Measurements from ENCODE around the gene FOXRED2. TPM values are rescaled to one million over a fixed set of nuclear protein-coding genes. Genes with fewer than 3 reads are reported as not detected.

FOXRED2 gene
- total RNA-seq, 3 donors from 2014 or later (not counting 1 experiment from before 2014, with no cell fraction given): 1.7 to 2.0 (median 1.9) TPM

- under 1% methylated on average over 62 of the region's 62 CpGs for WGBS (ENCODE audit: insufficient coverage)
- peak; percentile 97 to 99 for DNase-seq
- ATAC-seq: peak; percentile 82 to 92 (median 82)
- Histone ChIP-seq H3K4me3 (ENCODE audit: low read length) (peak within 1 kb of the TSS; percentile 59), H3K9me3 (ENCODE audit: control insufficient read depth, insufficient read depth, low read length) (no peaks in the 10 kb centered on the region), H3K27me3 (ENCODE audit: control insufficient read depth, insufficient read depth, low read length) (no peaks in the 10 kb centered on the region), H3K36me3 (ENCODE audit: control insufficient read depth, insufficient read depth, low read length) (peaks cover 15% of the 10 kb centered on the region), H3K27ac (ENCODE audit: low read length) (peak within 1 kb of the TSS; percentile 96), H3K4me1 (ENCODE audit: control insufficient read depth, insufficient read depth, low read length) (peaks cover 18% of the 10 kb centered on the region)
- Mint-ChIP-seq H3K4me1 (peaks cover 14 to 20% of the 10 kb centered on the region in 2 donors), H3K36me3 (peaks cover 6% of the 10 kb centered on the region), H3K27me3 (ENCODE audit: low read depth in 2 of 2) (no peaks in the 10 kb centered on the region), H3K9me3 (no peaks in the 10 kb centered on the region), H3K27ac (peak within 1 kb of the TSS; percentile 94 to 99), H3K4me3 (peak within 1 kb of the TSS; percentile 94)
- TF ChIP-seq, protein P1, sequence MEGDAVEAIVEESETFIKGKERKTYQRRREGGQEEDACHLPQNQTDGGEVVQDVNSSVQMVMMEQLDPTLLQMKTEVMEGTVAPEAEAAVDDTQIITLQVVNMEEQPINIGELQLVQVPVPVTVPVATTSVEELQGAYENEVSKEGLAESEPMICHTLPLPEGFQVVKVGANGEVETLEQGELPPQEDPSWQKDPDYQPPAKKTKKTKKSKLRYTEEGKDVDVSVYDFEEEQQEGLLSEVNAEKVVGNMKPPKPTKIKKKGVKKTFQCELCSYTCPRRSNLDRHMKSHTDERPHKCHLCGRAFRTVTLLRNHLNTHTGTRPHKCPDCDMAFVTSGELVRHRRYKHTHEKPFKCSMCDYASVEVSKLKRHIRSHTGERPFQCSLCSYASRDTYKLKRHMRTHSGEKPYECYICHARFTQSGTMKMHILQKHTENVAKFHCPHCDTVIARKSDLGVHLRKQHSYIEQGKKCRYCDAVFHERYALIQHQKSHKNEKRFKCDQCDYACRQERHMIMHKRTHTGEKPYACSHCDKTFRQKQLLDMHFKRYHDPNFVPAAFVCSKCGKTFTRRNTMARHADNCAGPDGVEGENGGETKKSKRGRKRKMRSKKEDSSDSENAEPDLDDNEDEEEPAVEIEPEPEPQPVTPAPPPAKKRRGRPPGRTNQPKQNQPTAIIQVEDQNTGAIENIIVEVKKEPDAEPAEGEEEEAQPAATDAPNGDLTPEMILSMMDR (IDR thresholded peaks at IDR 0.05): no peak
- intact Hi-C loops (cut with micrococcal nuclease): loop anchor here (1.0 to 5.0 kb wide), 3 partner anchors 27 to 48 kb away; partner anchors contain the start of gene EIF3D
Observed at GRCh38 chr22:36481393-36482168, 25.3 kb downstream of the FOXRED2 start, which contains the start of gene TXN2. Gene TXN2, minus strand, starts transcription at chr22:36481640. Its CDS starts 803 bp downstream, at chr22:36480837.

DNA sequence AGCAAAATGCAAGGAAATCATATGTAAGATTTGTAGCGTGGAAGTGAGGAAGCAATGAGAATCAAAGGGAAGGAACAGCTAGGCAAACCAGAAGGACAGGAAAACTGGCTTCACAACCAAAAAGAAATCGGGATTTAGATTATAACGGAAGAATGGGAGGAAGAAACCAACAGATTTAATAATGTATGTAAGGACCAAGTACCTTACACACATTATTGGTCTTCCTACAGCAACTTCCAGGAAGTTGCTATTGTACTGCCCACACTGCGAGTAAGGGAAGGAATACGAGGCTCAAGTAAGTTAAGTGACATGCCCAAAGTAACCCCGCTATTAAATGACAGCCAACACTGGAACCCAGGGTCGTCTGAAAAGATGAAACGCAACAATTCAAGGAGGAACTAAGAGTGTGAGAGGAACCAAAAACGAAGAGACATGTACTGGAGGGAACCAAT lies 25.9 kb downstream of the FOXRED2 start:
- peak overlapping the region; percentile 94 for H3K4me3 Mint-ChIP-seq
- H3K27me3 ChIP-seq (ENCODE audit: control insufficient read depth, insufficient read depth, low read length): no peaks in the 10 kb centered on the region
- no peak for DNase-seq

DNA sequence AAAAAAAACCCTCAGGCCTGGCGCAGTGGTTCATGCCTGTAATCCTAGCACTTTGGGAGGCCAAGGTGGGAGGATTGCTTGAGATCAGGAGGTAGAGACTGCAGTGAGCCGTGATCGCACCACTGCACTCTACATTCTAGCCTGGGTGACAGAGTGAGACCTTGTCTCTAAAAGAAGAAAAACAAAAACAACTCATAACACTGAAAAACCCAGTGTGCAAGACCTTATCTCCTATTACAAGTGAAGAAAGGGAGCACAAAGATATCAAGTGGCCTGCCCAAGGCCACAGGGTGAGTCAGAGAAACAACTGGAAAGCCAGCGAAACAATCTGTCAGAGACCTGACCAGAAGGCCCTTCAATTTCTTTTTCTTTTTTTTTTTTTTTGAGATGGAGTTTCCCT lies 27.9 kb downstream of the FOXRED2 start:
- Mint-ChIP-seq H3K4me1 (peaks cover 16 to 20% of the 10 kb centered on the region in 2 donors), H3K27me3 (ENCODE audit: low read depth in 2 of 2) (no peaks in the 10 kb centered on the region), H3K27ac (no peak overlapping the region), H3K36me3 (peaks cover 16% of the 10 kb centered on the region), H3K9me3 (no peaks in the 10 kb centered on the region), H3K4me3 (no peak overlapping the region)
- peaks cover 40% of the 10 kb centered on the region for H3K36me3 ChIP-seq (ENCODE audit: control insufficient read depth, insufficient read depth, low read length)
- no peaks in the 10 kb centered on the region for H3K9me3 ChIP-seq (ENCODE audit: control insufficient read depth, insufficient read depth, low read length)
- H3K27ac ChIP-seq (ENCODE audit: low read length): no peak overlapping the region
- ATAC-seq (no peak), DNase-seq (no peak)
- no peak overlapping the region for H3K4me3 ChIP-seq (ENCODE audit: low read length)
- intact Hi-C loops (cut with micrococcal nuclease): no loop called here
- peaks cover 18% of the 10 kb centered on the region for H3K4me1 ChIP-seq (ENCODE audit: control insufficient read depth, insufficient read depth, low read length)
- H3K27me3 ChIP-seq (ENCODE audit: control insufficient read depth, insufficient read depth, low read length): no peaks in the 10 kb centered on the region
- TF ChIP-seq, protein P1 (IDR thresholded peaks at IDR 0.05): no peak
- WGBS (ENCODE audit: insufficient coverage): 94% methylated on average over 2 of the region's 4 CpGs

More for the DNA sequence above, 25.9 kb downstream of the FOXRED2 start:
- intact Hi-C loops (cut with micrococcal nuclease): loop anchor here (1.0 to 5.0 kb wide), 2 partner anchors 27 to 44 kb away; no protein-coding TSS in a partner anchor
- 11% methylated on average over 8 of the region's 9 CpGs for WGBS (ENCODE audit: insufficient coverage)
- Mint-ChIP-seq H3K4me1 (peaks cover 16 to 20% of the 10 kb centered on the region in 2 donors), H3K27me3 (ENCODE audit: low read depth in 2 of 2) (no peaks in the 10 kb centered on the region), H3K9me3 (no peaks in the 10 kb centered on the region), H3K36me3 (peaks cover 9% of the 10 kb centered on the region), H3K27ac (peak overlapping the region; percentile 94 to 99)
- Histone ChIP-seq H3K4me1 (ENCODE audit: control insufficient read depth, insufficient read depth, low read length) (peaks cover 18% of the 10 kb centered on the region), H3K9me3 (ENCODE audit: control insufficient read depth, insufficient read depth, low read length) (no peaks in the 10 kb centered on the region), H3K4me3 (ENCODE audit: low read length) (peak overlapping the region; percentile 59), H3K36me3 (ENCODE audit: control insufficient read depth, insufficient read depth, low read length) (peaks cover 21% of the 10 kb centered on the region), H3K27ac (ENCODE audit: low read length) (peak overlapping the region; percentile 96)
- ATAC-seq: no peak
- TF ChIP-seq, protein P1 (IDR thresholded peaks at IDR 0.05): no peak
